GM12878 (cell line): ENCODE data around the gene IRF2. TPM values are rescaled to one million over a fixed set of nuclear protein-coding genes. Genes with fewer than 3 reads are reported as not detected.
A peak's percentile ranks its signal among the peaks of the same experiment; 100 is the strongest.

ENCODE experiments used
- ASH2L ChIP-seq: fragments of 300-600, 200-600 bp; sonication (generic); IDR thresholded peaks from 2 replicates; pipeline ENCODE4 v1.6.1; 2017; ENCODE audit warnings: low read depth, mild to moderate bottlenecking, borderline replicate concordance
- BACH1 ChIP-seq: fragments of 450-650 bp; IDR thresholded peaks from 2 replicates; pipeline ENCODE4 v1.6.1; 2017; ENCODE audit warnings: mild to moderate bottlenecking, borderline replicate concordance
- CHD1 ChIP-seq: IDR thresholded peaks from 2 replicates; pipeline ENCODE4 v1.6.1; 2012; ENCODE audit warnings: low read depth, low read length, improper control_type of control experiment
- ESRRA ChIP-seq: IDR thresholded peaks from 2 replicates; pipeline ENCODE4 v1.6.1; 2012; ENCODE audit warnings: mild to moderate bottlenecking, low read length, improper control_type of control experiment
- EZH2 ChIP-seq: IDR thresholded peaks from 2 replicates; pipeline ENCODE4 v1.6.1; 2012; ENCODE audit warnings: low read depth, mild to moderate bottlenecking, control low read depth, inconsistent platforms, low read length, borderline replicate concordance; ENCODE audit not compliant: control insufficient read depth
- HDAC2 ChIP-seq: fragments of 200-600 bp; sonication (generic); IDR thresholded peaks from 2 replicates; pipeline ENCODE4 v1.6.1; 2017
- HDGF ChIP-seq: fragments of 450-650 bp; IDR thresholded peaks from 2 replicates; pipeline ENCODE4 v1.6.1; 2016; ENCODE audit warnings: antibody characterized with exemption
- MXI1 ChIP-seq: fragments of 150-350 bp; IDR thresholded peaks from 2 replicates; pipeline ENCODE4 v1.6.1; 2011; ENCODE audit warnings: low read depth, mild to moderate bottlenecking, inconsistent platforms, low read length, improper control_type of control experiment
- NFYA ChIP-seq: IDR thresholded peaks from 2 replicates; pipeline ENCODE4 v1.6.1; 2011; ENCODE audit warnings: low read depth, mild to moderate bottlenecking, low read length, improper control_type of control experiment, borderline replicate concordance
- NR2C1 ChIP-seq: fragments of 450-650 bp; IDR thresholded peaks from 2 replicates; pipeline ENCODE4 v1.6.1; 2017; ENCODE audit warnings: antibody characterized with exemption, mild to moderate bottlenecking, moderate library complexity
- PAX5 ChIP-seq: IDR thresholded peaks from 2 replicates; pipeline ENCODE4 v1.6.1; 2011; ENCODE audit warnings: low read depth, low read length, borderline replicate concordance
- PAX8 ChIP-seq: fragments of 450-650 bp; IDR thresholded peaks from 2 replicates; pipeline ENCODE4 v1.6.1; 2017; ENCODE audit warnings: mild to moderate bottlenecking, moderate library complexity
- RB1 ChIP-seq: fragments of 450-650 bp; formaldehyde crosslinking; IDR thresholded peaks from 2 replicates; pipeline ENCODE4 v1.6.1; 2017; ENCODE audit warnings: mild to moderate bottlenecking, borderline replicate concordance
- RBBP5 ChIP-seq: fragments of 200-600 bp; sonication (generic); conservative IDR thresholded peaks from 2 replicates; pipeline ENCODE4 v1.6.1; 2016
- SMAD1 ChIP-seq: fragments of 450-650 bp; IDR thresholded peaks from 2 replicates; pipeline ENCODE4 v1.6.1; 2018; ENCODE audit warnings: mild to moderate bottlenecking, low read depth; ENCODE audit not compliant: partially characterized antibody
- SPI1 ChIP-seq: IDR thresholded peaks from 2 replicates; pipeline ENCODE4 v1.6.1; 2011; ENCODE audit warnings: low read depth, mild to moderate bottlenecking, low read length, moderate library complexity, borderline replicate concordance; ENCODE audit not compliant: insufficient read depth
- STAT1 ChIP-seq: fragments of 450-650 bp; conservative IDR thresholded peaks from 2 replicates; pipeline ENCODE4 v1.6.1; 2014; ENCODE audit warnings: antibody characterized with exemption, mild to moderate bottlenecking
- STAT3 ChIP-seq: IDR thresholded peaks from 2 replicates; pipeline ENCODE4 v1.6.1; 2011; ENCODE audit warnings: low read depth, low read length, improper control_type of control experiment
- TCF3 ChIP-seq: IDR thresholded peaks from 2 replicates; pipeline ENCODE4 v1.6.1; 2012; ENCODE audit warnings: low read depth, mild to moderate bottlenecking, low read length, borderline replicate concordance; ENCODE audit not compliant: insufficient read depth
- polyA plus RNA-seq, 11 experiments: library from polyadenylated mRNA; depleted of rRNA in 4 of 11; unstranded in 6 of 11; stranded (reverse) in 5 of 11; fragments of >200 nt; fragmentation: Nextera tagmentation in 4 of 11; fragmentation: Illumina TruSeq in 1 of 11; extraction: Ambion mirVana in 4 of 11; extraction: Trizol in 1 of 11; gene quantifications; 1 replicate in 1 of 11; 2 replicates in 10 of 11; pipeline versions ENCODE4 v1.2.1 to v1.2.3, GENCODE V29; 2011 to 2016; ENCODE audit warnings: inconsistent platforms in 2 of 11, missing spikeins in 2 of 11, low read depth in 1 of 11
- total RNA-seq, 4 experiments: library from RNA; depleted of rRNA in 3 of 4; stranded (reverse); fragments of >200 nt in 3 of 4; fragmentation: Illumina TruSeq in 1 of 4; extraction: Trizol in 1 of 4; gene quantifications; 2 replicates each; pipeline versions ENCODE4 v1.2.1 to v1.2.3, GENCODE V29; 2013 to 2021
- TF ChIP-seq, protein P1 (sequence below): fragments of 450-650 bp; IDR thresholded peaks from 2 replicates; pipeline ENCODE4 v1.6.1; 2017; ENCODE audit warnings: antibody characterized with exemption, mild to moderate bottlenecking, moderate library complexity
- TF ChIP-seq, protein P2 (sequence below): fragments of 450-650 bp; formaldehyde crosslinking; IDR thresholded peaks from 2 replicates; pipeline ENCODE4 v1.4.0; 2022; ENCODE audit warnings: mild to moderate bottlenecking, moderate library complexity
- TF ChIP-seq, protein P3 (sequence below): IDR thresholded peaks from 2 replicates; pipeline ENCODE4 v1.6.1; 2011; ENCODE audit warnings: low read depth, low read length, improper control_type of control experiment, borderline replicate concordance
- TF ChIP-seq, protein P4 (sequence below): IDR thresholded peaks from 2 replicates; pipeline ENCODE4 v1.6.1; 2011; ENCODE audit warnings: mild to moderate bottlenecking, low read depth, low read length, moderate library complexity; ENCODE audit not compliant: insufficient replicate concordance

IRF2 gene
- total and polyA plus RNA-seq, 10 of the 15 experiments (the other 5 are each of a cell fraction or from before 2014, with no cell fraction given), result 45.1 to 99.3 (median 58.9) TPM

DNA sequence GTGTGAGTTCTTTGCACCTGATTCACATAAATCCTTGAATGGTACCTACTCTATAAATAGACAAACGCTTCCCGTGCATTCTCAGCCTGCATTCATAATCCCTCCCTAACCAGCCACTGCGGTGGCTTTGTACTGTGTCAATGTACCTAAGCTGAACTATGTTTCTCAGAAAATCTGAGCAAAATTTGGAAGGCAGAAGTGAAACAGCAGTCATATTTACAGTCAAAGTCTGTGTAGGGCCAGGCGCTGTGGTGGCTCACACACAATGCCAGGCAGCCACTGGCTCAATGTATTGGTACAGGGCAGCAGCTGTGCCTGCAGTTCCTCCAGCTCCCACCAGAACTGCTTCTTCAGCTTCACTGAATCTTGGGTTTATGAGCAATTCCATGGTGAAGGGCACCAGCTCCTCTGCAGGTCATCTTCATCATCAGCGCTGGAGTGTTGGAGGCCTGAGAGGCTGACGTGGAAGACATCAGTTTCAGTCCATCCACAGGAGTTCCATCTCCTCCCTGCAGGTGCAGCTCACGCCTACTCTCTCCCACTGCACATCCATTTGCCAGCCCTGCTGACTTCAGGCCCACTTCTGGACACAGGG lies 32.3 kb upstream of the IRF2 start (continued):
- TF ChIP-seq, protein P1, sequence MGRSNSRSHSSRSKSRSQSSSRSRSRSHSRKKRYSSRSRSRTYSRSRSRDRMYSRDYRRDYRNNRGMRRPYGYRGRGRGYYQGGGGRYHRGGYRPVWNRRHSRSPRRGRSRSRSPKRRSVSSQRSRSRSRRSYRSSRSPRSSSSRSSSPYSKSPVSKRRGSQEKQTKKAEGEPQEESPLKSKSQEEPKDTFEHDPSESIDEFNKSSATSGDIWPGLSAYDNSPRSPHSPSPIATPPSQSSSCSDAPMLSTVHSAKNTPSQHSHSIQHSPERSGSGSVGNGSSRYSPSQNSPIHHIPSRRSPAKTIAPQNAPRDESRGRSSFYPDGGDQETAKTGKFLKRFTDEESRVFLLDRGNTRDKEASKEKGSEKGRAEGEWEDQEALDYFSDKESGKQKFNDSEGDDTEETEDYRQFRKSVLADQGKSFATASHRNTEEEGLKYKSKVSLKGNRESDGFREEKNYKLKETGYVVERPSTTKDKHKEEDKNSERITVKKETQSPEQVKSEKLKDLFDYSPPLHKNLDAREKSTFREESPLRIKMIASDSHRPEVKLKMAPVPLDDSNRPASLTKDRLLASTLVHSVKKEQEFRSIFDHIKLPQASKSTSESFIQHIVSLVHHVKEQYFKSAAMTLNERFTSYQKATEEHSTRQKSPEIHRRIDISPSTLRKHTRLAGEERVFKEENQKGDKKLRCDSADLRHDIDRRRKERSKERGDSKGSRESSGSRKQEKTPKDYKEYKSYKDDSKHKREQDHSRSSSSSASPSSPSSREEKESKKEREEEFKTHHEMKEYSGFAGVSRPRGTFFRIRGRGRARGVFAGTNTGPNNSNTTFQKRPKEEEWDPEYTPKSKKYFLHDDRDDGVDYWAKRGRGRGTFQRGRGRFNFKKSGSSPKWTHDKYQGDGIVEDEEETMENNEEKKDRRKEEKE, result no peak
- TF ChIP-seq RBBP5, result no peak
- TF ChIP-seq HDAC2, result no peak
- TF ChIP-seq STAT1, result no peak
- no peak for TF ChIP-seq STAT3
- TF ChIP-seq, protein P2, sequence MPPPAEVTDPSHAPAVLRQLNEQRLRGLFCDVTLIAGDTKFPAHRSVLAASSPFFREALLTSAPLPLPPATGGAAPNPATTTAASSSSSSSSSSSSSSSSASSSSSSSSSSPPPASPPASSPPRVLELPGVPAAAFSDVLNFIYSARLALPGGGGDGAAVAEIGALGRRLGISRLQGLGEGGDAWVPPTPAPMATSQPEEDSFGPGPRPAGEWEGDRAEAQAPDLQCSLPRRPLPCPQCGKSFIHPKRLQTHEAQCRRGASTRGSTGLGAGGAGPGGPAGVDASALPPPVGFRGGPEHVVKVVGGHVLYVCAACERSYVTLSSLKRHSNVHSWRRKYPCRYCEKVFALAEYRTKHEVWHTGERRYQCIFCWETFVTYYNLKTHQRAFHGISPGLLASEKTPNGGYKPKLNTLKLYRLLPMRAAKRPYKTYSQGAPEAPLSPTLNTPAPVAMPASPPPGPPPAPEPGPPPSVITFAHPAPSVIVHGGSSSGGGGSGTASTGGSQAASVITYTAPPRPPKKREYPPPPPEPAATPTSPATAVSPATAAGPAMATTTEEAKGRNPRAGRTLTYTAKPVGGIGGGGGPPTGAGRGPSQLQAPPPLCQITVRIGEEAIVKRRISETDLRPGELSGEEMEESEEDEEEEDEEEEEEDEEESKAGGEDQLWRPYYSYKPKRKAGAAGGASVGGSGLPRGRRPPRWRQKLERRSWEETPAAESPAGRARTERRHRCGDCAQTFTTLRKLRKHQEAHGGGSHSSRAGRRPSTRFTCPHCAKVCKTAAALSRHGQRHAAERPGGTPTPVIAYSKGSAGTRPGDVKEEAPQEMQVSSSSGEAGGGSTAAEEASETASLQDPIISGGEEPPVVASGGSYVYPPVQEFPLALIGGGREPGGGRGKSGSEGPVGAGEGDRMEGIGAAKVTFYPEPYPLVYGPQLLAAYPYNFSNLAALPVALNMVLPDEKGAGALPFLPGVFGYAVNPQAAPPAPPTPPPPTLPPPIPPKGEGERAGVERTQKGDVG (CRISPR knock-in tag), result no peak
- no peak for TF ChIP-seq ESRRA
- no peak for TF ChIP-seq RB1
- TF ChIP-seq PAX5, result peak; percentile 35; the same call in 1 of the 2 replicates
- TF ChIP-seq NFYA, result no peak
- no peak for TF ChIP-seq ASH2L
- TF ChIP-seq PAX8, result no peak
- TF ChIP-seq BACH1, result no peak
- TF ChIP-seq EZH2, result no peak
- TF ChIP-seq MXI1, result no peak
- TF ChIP-seq SMAD1, result no peak
- 0 out of 2 replicates have a peak, but pooled peaks have one; percentile 81 for TF ChIP-seq TCF3
- peak; percentile 87 for TF ChIP-seq SPI1
- no peak for TF ChIP-seq HDGF
- TF ChIP-seq NR2C1, result no peak
- TF ChIP-seq CHD1, result no peak
- TF ChIP-seq, protein P3, sequence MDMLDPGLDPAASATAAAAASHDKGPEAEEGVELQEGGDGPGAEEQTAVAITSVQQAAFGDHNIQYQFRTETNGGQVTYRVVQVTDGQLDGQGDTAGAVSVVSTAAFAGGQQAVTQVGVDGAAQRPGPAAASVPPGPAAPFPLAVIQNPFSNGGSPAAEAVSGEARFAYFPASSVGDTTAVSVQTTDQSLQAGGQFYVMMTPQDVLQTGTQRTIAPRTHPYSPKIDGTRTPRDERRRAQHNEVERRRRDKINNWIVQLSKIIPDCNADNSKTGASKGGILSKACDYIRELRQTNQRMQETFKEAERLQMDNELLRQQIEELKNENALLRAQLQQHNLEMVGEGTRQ, result no peak
- TF ChIP-seq, protein P4, sequence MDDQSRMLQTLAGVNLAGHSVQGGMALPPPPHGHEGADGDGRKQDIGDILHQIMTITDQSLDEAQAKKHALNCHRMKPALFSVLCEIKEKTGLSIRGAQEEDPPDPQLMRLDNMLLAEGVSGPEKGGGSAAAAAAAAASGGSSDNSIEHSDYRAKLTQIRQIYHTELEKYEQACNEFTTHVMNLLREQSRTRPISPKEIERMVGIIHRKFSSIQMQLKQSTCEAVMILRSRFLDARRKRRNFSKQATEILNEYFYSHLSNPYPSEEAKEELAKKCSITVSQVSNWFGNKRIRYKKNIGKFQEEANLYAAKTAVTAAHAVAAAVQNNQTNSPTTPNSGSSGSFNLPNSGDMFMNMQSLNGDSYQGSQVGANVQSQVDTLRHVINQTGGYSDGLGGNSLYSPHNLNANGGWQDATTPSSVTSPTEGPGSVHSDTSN, result no peak
